GM19043 (cell line): Measurements from ENCODE around the gene KDM2A.

Source experiments
- ATAC-seq: cut with Tn5 transposase; IDR thresholded peaks from one replicate; pipeline ENCODE4 v1.9.1; 2021; ENCODE audit warnings: low read depth; ENCODE audit not compliant: unreplicated experiment

The KDM2A gene

DNA sequence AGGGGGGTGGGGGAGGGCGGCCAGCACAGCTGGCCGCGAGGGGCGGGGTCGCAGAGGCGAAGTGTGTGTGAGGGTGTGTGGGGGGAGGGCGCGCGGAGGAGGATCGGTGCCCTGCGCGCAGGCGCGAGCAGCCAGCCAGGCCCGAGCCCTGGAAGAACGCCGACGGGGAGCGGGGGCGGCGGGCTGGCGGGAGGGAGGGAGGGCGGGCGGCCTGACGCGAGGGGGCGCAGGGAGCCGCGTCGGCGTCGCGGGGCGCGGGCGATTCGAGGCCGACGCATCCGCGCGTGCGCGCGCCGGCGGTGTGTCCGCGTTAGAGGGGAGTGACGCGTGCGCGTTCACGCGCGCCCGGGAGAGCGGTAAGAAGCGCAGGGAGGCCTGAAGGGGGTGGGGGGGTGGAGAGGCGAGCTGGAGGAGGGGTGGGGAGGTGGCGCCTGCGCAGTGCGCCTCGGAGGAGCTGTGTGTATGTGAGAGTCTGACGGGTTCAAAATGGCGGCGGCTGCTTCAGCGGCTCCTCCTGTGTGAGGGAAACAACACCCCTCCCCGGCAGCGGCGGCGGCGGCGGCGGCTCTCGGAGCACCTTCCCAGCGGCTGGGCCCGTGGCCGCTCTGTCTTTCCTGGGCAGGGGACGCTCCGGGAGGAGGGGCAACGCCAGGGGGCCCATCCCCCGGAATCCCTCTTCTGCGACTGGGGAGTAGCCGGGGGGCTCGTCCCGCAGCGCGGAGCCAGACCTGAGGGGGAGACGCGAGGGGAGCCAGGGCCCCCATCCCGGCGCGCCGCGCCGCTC lies at the start of gene KDM2A:
TSS of gene KDM2A (plus strand) at position 463 of the 784 bp plus-strand sequence. CDS start 2,054 bp downstream, outside the sequence.
- ATAC-seq, result peak; percentile 57

DNA sequence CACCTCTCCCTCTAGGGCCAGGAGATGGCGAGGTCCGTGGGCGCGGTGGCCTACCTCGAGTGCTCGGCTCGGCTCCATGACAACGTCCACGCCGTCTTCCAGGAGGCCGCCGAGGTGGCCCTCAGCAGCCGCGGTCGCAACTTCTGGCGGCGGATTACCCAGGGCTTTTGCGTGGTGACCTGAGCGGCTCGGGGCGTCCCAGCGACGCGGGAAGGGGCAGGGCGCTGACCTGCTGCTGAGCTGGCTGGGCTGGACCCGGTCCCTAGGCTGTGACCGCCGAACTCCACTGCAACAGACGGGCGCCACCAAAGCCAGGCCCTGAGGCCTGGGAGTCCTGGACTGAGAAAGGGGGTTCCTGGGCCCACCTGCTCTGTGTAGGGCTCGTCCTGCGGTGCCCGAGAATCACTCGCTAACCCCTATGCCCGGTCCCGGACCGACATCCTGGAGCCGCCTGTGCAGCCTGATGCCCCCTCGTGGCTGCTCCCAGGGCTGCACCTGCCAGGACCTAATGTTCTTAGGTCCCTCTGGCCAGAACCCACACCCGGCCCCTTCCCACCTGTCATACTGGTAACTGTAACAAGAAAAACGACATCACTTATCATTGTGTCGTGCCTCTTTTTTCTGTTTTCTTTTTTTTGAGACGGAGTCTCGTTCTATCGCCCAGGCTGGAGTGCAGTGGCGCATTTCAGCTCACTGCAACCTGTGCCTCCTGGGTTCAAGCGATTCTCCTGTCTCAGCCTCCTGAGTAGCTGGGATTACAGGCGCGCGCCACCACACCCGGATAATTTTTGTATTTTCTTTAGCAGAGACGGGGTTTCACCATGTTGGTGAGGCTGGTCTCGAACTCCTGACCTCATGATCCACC lies 47.4 kb upstream of the KDM2A start:
- no peak for ATAC-seq

DNA sequence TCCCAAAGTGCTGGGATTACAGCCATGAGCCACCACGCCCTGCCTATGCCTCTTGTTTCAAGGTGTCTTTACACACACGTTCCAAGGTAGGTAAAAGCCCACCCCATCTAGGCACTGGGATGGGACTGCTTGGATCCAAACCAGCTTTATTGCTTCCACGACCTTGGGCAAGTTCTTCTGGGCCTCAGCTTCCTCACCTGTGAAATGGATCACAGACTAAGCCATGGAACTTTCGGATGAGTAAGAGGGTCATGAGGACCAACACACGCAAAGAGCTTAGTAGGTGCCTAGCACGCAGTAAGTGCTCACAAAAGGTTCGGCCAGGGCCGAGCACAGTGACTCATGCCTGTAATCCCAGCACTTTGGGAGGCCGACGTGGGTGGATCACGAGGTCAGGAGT lies 46.8 kb upstream of the KDM2A start:
- no peak for ATAC-seq

DNA sequence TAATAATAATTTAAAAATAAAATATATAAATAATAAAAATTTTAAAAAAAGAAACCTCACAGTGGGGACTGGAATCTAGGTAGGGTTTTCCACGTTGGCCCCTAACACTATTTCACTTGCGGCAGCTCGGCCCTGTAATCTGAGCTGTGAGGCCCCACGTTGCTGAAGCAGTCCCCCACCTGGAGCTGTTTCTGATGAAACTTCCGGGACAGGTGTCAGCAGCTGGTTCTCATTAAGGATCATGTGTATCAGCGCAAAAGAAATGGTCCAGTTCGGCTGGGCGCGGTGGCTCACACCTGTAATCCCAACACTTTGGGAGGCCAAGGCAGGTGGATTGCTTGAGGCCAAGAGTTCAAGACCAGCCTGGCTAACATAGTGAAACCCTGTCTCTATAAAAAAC lies 45.2 kb upstream of the KDM2A start:
- ATAC-seq, result no peak

DNA sequence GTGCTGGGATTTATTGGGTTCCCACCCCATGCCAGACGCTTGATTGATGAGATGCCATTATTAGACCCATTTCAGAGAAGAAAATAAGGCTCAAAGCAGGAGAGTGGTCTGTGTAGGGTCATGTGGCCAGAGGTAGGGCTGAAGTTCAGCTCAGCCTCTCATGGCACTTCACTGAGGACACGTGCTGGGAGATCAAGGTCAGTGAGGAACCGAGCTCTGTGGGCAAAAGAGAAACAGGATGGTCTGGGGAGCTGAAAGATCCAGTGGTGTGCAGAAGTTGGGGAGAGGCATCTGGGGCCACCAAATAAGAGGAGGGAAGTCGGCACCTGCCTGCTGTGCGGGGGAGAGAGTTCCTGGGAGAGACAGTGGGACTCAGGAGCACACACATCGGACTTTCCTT lies 42.9 kb upstream of the KDM2A start:
- no peak for ATAC-seq

DNA sequence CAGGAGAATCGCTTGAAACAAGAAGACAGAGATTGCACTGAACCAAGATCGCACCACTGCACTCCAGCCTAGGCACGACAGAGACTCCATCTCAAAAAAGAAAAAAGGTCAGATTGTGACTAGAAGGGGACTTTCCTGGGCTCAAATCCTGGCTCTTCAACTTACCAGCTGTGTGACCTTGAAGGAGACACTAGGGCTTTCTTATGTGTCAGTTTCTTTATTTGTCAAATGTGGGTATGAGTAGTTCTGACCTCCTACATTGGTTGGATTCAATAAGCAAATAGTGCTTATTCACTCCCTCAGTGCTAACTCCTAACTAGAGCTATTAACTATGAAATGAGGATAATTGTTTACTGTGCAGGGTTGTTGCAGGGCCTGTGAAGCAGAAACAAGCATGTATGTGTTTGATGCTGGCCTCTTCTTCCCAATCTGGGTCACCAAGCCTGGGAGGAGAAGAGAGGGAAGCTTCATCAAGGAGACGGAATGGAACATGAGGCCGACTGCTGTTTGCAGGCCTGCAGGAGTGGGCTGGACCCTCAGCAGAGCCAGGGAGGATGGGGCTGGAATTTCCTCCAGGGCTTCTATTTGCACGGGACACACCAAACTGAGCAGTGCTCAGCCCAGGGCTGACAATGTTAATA lies 39.9 kb upstream of the KDM2A start:
- no peak for ATAC-seq

DNA sequence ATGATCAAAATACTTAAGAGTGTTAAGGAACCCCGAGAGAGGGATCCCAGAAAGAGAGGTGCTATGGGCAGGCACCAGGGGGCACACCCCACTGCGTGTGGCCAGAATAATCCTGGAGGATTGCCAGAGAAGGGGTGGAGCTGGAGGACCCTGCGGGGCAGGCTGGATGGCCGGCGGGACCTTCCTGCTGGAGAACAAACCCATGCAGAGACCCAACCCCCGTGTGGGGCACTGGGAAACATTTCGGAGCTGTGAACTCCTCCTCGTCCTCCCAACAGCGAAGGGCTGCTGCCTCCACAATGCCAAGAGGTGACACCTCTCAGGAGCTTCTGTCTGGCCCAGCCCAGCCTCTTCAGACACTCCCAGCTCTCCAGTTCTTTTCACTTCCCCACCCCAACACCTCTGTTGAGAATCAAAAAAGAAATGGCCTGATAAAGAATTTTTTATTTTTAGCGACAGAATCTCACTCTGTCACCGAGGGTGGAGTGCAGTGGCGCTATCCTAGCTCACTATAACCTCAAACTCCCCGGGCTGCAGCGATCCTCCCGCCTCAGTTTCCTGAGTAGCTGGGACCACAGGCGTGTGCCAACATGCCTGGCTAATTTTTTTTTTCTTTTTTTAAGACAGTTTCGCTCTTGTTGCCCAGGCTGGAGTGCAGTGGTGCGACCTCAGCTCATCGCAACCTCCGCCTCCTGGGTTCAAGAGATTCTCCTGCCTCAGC lies 36.8 kb upstream of the KDM2A start:
- no peak for ATAC-seq

DNA sequence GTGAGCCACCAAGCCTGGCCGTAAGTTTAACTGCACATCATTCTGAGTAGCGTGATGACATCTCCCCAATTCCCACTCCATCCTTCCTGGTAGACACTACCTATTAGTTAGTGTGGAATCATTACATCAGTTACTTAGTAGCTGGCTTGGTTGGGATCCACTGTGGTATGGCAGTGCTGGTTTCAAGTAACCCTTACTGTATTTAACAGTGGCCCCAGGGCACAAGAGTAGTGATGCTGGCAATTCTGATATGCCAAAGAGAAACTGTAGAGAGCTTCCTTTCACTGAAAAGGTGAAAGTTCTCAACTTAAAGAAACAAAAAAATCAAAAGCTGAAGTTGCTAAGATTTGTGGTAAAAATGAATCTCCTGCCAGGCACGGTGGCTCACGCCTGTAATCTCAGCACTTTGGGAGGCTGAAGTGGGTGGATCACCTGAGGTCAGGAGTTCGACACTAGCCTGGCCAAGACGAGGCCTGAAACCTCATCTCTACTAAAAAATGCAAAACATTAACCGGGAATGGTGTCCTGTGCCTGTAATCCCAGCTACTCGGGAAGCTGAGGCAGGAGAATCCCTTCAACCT lies 35.2 kb upstream of the KDM2A start:
- no peak for ATAC-seq

DNA sequence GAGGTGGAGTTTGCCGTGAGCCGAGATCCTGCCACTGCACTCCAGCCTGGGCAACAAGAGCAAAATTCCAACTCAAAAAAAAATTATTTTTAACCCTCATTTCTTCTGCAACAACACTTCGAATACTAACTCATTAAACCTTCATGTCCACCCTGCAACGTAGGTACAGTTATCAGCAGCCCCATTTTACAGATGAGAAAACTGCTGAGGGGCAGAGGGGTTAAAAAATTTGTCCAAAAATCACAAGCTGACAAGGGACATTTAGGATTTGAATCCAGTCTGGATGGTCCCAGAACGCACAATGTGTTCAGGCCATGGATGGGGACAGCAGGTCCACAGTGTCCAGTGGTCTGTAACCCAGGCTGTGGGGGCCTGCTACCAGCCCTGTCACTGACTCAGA lies 33.4 kb upstream of the KDM2A start:
- ATAC-seq, result no peak

DNA sequence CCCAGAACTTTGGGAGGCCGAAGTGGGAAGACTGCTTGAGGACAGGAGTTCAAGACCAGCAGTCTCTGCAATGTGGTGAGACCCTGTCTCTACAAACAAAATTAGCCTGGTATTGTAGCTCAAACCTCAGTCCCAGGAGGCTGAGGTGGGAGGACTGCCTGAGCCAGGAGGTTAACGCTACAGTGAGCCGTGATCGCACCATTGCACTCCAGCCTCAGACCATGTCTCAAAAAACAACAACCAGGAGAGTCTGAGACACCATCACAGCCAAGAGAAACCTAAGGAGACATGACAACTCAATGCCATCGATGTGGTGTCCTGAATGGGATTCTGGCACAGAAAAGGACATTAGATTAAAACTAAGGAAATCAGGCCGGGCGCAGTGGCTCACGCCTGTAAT lies 28.3 kb upstream of the KDM2A start:
- ATAC-seq, result no peak

DNA sequence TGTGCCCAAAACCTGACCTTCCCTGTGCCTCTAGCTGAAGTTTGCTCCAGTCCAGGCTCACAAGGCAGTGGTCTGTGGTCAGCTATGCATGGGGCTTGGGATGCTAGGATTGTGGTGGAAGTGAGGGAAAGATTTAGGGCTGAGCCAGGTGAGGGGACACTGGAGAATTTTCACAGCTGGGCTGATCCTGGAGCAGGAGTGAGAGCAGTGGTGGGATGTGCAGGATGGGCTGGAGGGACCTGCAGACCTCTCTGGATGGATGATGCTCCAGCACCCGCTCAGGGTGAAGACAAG lies 23.9 kb upstream of the KDM2A start:
- ATAC-seq, result no peak

DNA sequence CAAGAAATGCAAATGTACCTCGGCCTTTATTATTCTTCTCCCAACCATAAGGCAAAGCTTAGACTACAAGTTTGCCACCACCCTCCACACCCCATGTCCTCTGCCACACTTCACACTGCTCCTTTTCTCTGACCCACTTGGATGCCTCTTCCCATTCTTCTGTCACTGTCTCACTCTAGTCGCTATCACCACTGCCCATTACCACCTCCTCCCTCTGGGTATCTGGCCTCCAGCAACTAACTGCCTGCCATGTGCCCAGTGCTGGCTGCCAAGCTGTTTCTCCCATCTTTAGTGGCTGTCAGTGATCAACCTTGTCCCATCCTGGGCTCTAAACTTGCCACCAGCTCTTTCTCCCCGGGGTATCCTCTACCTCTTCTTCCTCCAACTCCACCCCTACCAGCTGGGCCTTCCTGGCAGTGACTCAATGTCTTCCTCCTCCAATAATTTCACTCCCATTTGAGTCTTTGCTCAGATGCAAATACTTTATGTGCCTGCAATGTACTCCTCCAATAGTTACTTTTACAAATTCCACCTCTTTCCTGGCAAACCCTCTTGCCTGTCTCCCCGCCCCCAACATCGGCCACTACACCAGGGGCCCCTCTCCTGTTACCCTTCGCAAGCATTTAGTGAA lies 20.1 kb upstream of the KDM2A start:
- no peak for ATAC-seq

DNA sequence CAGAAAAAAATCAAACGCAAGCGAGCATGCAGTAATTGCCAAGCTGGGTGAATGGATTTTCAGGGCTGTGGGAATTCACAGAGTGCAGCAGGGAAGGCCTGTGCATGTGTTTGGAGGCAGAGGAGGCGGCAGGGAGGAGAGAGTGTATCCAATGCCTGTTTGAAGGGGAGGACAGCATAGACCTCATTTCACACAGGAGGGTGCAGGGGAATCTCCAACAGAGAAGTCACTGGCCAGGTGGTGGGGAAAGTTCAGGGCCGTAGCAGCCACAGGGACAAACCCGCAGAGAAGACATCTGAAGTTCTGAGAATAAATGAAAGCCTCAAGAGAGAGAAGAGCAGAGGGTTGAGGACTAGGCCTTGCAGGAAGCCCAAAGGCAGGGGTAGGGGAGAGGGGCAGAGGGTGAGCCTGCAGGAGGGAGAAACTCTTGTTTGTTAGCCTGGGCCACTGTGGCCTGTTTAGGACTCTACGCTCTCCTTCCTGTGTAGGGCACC lies 19.2 kb upstream of the KDM2A start:
- ATAC-seq, result no peak

DNA sequence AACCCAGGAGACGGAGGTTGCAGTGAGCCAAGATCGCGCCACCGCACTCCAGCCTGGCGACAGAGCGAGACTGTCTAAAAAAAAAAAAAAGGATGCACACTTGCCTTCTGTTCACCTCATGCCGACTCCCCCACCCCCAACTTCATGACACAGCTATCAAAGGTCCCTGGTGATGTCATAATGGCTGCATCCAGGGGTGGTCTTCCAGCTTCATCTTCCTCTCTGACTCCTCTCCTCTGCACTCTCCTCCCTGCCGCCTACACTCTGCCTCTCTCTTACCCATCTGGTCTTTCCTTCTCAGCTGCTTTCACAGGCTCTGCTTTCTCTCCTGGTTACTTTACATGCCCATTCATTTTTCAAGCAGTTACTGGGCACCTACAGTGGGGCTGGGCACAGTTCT lies 16.4 kb upstream of the KDM2A start:
- ATAC-seq, result no peak

DNA sequence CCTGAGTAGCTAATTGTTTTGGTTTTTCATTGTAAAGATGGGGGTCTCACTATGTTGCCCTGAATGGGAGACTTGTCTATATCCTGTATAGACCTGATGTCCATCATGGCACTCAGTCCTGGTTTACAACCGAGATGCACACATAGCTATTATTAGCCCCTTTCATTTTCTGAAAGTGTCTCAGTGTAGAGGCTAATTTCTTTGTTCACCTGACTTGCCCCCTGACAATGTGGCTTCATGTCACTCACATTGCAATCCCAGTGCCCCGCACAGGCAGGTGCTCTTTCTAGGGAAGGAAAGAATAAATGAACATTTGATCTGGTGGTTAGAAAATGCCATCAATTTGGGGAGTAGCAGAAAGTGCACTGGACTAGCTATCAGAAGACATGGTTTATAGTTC lies 13.1 kb upstream of the KDM2A start:
- no peak for ATAC-seq

DNA sequence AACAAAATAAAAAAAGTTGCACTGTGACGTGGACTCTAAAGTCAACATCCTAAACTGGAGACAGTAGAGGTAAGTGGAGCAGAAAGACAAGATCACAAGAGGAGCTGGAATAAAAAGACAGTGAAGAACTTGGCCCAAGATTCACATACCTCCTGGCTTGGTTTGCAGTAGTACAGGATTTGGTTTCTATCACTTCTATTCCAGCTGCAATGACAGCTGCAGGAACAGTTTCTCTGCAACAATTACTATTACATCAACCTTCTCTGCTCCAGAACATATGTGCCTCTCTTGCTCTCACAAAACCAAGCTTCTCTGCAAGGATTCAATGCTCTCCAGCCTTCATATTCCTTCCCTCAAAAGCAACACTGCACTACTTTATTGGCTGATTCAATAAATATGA lies 7.8 kb upstream of the KDM2A start:
- no peak for ATAC-seq

DNA sequence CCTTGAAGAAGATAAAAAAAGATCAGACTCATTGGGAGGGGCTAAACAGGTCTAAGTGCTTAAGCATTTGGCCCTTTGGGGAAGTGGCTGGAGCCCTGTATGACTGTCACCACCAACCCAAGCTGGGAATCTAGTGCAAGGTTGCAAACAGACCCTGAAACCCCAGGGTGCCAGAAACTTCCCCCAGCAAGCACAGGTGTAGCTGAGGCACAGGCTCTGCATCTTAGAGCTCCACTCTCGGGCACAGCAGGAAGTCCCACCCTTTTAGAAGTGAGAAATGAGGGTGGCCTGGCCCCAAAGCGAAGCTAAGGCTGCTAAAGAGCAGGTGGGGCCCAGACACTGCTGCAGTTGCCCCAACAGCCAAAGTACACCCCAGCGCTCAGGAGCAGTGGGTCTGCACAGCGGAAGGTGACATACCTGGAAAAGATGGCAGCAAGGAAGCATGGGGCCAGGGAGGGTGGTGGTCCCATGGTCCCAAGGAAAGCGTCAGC lies 5.8 kb upstream of the KDM2A start:
- ATAC-seq, result peak; percentile 73

DNA sequence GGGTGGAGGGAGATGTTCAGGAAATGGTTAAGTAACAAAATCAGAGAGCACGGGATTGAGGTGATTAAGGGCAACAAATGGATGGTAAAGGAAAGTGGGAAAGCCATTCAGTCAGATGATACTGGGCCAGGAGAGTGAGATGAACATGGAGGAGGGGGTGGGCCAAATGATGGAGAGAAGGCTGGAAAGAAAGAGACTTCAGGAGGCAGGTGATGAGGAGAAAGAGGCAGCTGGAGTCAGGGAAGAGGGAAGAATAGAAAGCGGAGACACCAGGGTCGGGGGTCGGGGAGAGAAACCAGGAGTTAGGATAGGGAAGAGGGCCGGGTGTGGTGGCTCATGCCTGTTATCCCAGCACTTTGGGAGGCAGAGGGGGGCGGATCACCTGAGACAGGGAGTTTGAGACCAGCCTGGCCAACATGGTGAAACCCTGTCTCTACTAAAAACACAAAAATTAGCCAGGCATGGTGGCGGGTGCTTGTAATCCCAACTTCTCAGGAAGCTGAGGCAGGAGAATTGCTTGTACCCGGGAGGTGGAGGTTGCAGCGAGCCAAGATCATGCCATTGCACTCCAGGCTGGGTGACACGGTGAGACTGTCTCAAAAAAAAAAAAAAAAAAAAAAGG lies 4.7 kb upstream of the KDM2A start:
- no peak for ATAC-seq

DNA sequence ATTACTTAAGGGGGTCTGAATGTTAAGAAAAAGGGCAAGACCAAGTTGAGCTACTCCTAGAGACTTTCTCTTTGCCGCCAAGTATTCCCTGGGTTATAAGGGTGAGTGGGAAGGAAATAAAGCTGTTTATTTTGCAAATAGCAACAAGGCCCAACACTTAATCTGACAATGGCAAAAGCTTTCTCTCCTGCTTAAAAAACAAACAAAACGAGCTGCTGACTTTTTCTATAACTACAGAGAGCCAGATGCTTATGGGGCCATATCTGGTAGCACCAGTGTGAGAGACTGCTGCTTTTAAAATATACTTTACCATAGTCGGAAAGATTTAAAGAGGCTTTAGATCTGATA lies 2.3 kb upstream of the KDM2A start:
- ATAC-seq, result no peak
